CD4-positive, alpha-beta memory T cell (primary cell): ENCODE results near the gene SLC6A11. TPM values are rescaled to one million over a fixed set of nuclear protein-coding genes. Genes with fewer than 3 reads are reported as not detected.

ENCODE experiments used
- CTCF ChIA-PET: fragments of 350-600 bp; sonication (Branson Sonifier 250); formaldehyde crosslinking; loops from one replicate; lab custom pipeline; 2021; ENCODE audit warnings: inconsistent platforms; ENCODE audit not compliant: partially characterized antibody; lab: Charles Lee
- POLR2A ChIA-PET: fragments of 350-600 bp; sonication (Branson Sonifier 250); formaldehyde crosslinking; loops from one replicate; lab custom pipeline; 2021; ENCODE audit not compliant: partially characterized antibody; lab: Charles Lee
- DNase-seq, 5 donors: peaks; one replicate each; pipeline versions ENCODE4 v3.0.0 to v3.0.0-alpha.2; 2020 to 2022; ENCODE audit warnings: mixed read lengths in 1 of 5
- H3K27ac ChIP-seq: one replicate; pipeline ENCODE4 v1.7.0; 2013; ENCODE audit warnings: low read depth, low read length
- H3K27me3 ChIP-seq: 2 replicates; pipeline ENCODE4 v1.7.0; 2013; ENCODE audit warnings: mild to moderate bottlenecking, low read length, moderate library complexity; ENCODE audit not compliant: insufficient read depth
- H3K36me3 ChIP-seq: 2 replicates; pipeline ENCODE4 v1.7.0; 2013; ENCODE audit warnings: mild to moderate bottlenecking, low read length, moderate library complexity; ENCODE audit not compliant: insufficient read depth
- H3K4me1 ChIP-seq: 2 replicates; pipeline ENCODE4 v1.7.0; 2013; ENCODE audit warnings: mild to moderate bottlenecking, low read length, moderate library complexity; ENCODE audit not compliant: insufficient read depth
- H3K4me3 ChIP-seq, 2 donors: one replicate each; pipeline ENCODE4 v1.7.0; 2013; ENCODE audit warnings: low read length in 2 of 2, mild to moderate bottlenecking in 1 of 2
- H3K9me3 ChIP-seq, 2 donors: one replicate each; pipeline ENCODE4 v1.7.0; 2013; ENCODE audit warnings: low read length in 2 of 2, control low read depth in 1 of 2; ENCODE audit not compliant: control insufficient read depth in 1 of 2
- H3K27ac Mint-ChIP-seq, 7 donors: one replicate each; pipeline ENCODE4 v1.8.0; 2020 to 2021; ENCODE audit warnings: mixed read lengths in 7 of 7, mild to moderate bottlenecking in 6 of 7, inconsistent platforms in 3 of 7, moderate library complexity in 3 of 7
- H3K27me3 Mint-ChIP-seq, 2 donors: one replicate each; pipeline ENCODE4 v1.8.0; 2020 to 2021; ENCODE audit warnings: mixed read lengths in 2 of 2
- H3K36me3 Mint-ChIP-seq, 2 donors: one replicate each; pipeline ENCODE4 v1.8.0; 2020 to 2021; ENCODE audit warnings: mixed read lengths in 2 of 2, inconsistent platforms in 1 of 2, mild to moderate bottlenecking in 1 of 2
- H3K4me1 Mint-ChIP-seq, 4 donors: one replicate each; pipeline ENCODE4 v1.8.0; 2020 to 2021; ENCODE audit warnings: mixed read lengths in 4 of 4, mild to moderate bottlenecking in 1 of 4
- H3K4me3 Mint-ChIP-seq, 8 donors: one replicate each; pipeline ENCODE4 v1.8.0; 2020 to 2021; ENCODE audit warnings: mixed read lengths in 8 of 8, mild to moderate bottlenecking in 7 of 8, moderate library complexity in 6 of 8, inconsistent platforms in 3 of 8
- H3K9me3 Mint-ChIP-seq, 8 donors: one replicate each; pipeline ENCODE4 v1.8.0; 2020 to 2021; ENCODE audit warnings: mixed read lengths in 8 of 8, mild to moderate bottlenecking in 5 of 8, inconsistent platforms in 3 of 8, moderate library complexity in 1 of 8
- intact Hi-C: fragments of 100-400 bp; cut with micrococcal nuclease; formaldehyde crosslinking; loops from one replicate; pipeline ENCODE4 v1.15.1; 2023
- polyA plus RNA-seq, 2 donors: library from polyadenylated mRNA; unstranded; fragments of 300-500 nt; fragmentation: Illumina TruSeq; gene quantifications; one replicate each; pipeline ENCODE4 v1.2.3, GENCODE V29; 2021
- total RNA-seq, 2 experiments: library from RNA; stranded (reverse); gene quantifications; one replicate each; pipeline ENCODE4 v1.2.3, GENCODE V29; 2021

The SLC6A11 gene
- total and polyA plus RNA-seq, 4 experiments from 2014 or later = not detected

- no peak overlapping the region for H3K27ac ChIP-seq
- CTCF ChIA-PET = interaction anchor here (1.0 to 1.5 kb wide), 2 partner anchors 10 to 25 kb away, joined by 3 read pairs; no protein-coding TSS in a partner anchor
- Mint-ChIP-seq H3K9me3 (peaks cover 0 to 1% (median 0%) of the 10 kb centered on the region in 8 donors), H3K36me3 (no peaks in the 10 kb centered on the region), H3K4me1 (no peaks in the 10 kb centered on the region), H3K27me3 (peaks cover 17 to 27% of the 10 kb centered on the region in 2 donors), H3K27ac (peak overlapping the region in 1 of 7 donors; percentile 6), H3K4me3 (no peak overlapping the region)
- no peaks in the 10 kb centered on the region for H3K36me3 ChIP-seq
- intact Hi-C loops = loop anchor here (5.0 kb wide), 1 partner anchor 438 kb away; no protein-coding TSS in a partner anchor
- H3K4me1 ChIP-seq = no peaks in the 10 kb centered on the region
- no peaks in the 10 kb centered on the region for H3K9me3 ChIP-seq
- no peaks in the 10 kb centered on the region for H3K27me3 ChIP-seq
- H3K4me3 ChIP-seq = no peak overlapping the region
- POLR2A ChIA-PET = no interaction called here
- DNase-seq = no peak
These were observed 35.8 kb upstream of the SLC6A11 start for GRCh38 chr3:10780243-10780642.

DNA sequence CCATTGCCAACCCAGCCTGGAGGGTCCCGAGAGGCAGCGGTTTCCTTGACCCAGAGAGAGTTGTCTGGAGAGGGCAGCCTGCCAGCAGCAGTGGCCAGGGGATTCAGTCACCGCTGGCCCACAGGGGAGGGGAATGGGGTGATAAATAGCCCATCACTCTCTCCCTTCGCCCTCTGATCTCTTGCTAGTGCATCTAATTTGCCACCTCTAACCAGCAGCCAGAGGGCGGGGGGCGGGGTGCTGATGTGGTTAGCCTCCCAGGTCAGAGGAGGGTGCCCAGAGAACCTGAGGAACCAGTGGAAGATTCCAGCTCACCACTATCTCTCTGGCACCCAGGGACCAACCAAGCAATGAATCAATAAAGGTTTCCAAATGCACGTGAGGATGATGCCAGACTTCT, 35.1 kb upstream of the SLC6A11 start:
- no peaks in the 10 kb centered on the region for H3K27me3 ChIP-seq
- ChIA-PET POLR2A (no interaction called here), CTCF (interaction anchor here (1.0 to 1.5 kb wide), 2 partner anchors 9 to 26 kb away, joined by 3 read pairs; no protein-coding TSS in a partner anchor)
- Mint-ChIP-seq H3K4me3 (no peak overlapping the region), H3K4me1 (no peaks in the 10 kb centered on the region), H3K36me3 (no peaks in the 10 kb centered on the region), H3K9me3 (peaks cover 0 to 1% (median 0%) of the 10 kb centered on the region in 8 donors), H3K27me3 (peaks cover 17 to 22% of the 10 kb centered on the region in 2 donors), H3K27ac (no peak overlapping the region)
- H3K4me1 ChIP-seq = no peaks in the 10 kb centered on the region
- no peaks in the 10 kb centered on the region for H3K36me3 ChIP-seq
- H3K9me3 ChIP-seq = no peaks in the 10 kb centered on the region
- H3K4me3 ChIP-seq = no peak overlapping the region
- intact Hi-C loops = loop anchor here (5.0 kb wide), 1 partner anchor 439 kb away; no protein-coding TSS in a partner anchor
- no peak for DNase-seq
- H3K27ac ChIP-seq = no peak overlapping the region

DNA sequence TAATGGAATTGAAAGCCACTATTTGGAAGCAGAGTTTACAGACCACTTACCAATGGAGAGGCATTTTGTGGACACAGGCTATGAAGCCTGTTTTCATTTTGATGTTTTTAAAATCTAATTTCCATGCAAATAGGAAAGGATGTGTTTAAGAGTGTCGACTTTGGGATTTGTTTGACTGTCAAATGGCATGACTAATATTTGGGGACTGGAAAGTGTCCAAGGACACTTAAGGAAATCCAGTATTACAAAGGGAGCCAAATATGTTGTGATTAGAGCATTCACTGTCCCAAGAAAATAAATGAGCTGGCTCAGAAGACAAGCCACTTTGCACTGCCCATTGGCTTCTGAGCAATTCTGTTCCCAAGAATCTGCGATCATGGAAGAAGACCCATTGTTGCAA, 34.0 kb upstream of the SLC6A11 start:
- ChIA-PET POLR2A (no interaction called here), CTCF (interaction anchor here (2.1 to 4.1 kb wide), 2 partner anchors 9 to 23 kb away, joined by 7 to 13 read pairs; no protein-coding TSS in a partner anchor)
- intact Hi-C loops = loop anchor here (5.0 kb wide), 1 partner anchor 440 kb away; no protein-coding TSS in a partner anchor
- H3K27me3 Mint-ChIP-seq = peaks cover 13 to 19% of the 10 kb centered on the region in 2 donors
- Histone ChIP-seq H3K36me3 (no peaks in the 10 kb centered on the region), H3K4me1 (no peaks in the 10 kb centered on the region), H3K27me3 (no peaks in the 10 kb centered on the region), H3K9me3 (no peaks in the 10 kb centered on the region), H3K27ac (no peak overlapping the region), H3K4me3 (no peak overlapping the region)
- H3K4me3 Mint-ChIP-seq = no peak overlapping the region
- H3K9me3 Mint-ChIP-seq = peaks cover 0 to 1% (median 0%) of the 10 kb centered on the region in 8 donors
- H3K4me1 Mint-ChIP-seq = no peaks in the 10 kb centered on the region
- no peak overlapping the region for H3K27ac Mint-ChIP-seq
- no peaks in the 10 kb centered on the region for H3K36me3 Mint-ChIP-seq
- no peak for DNase-seq

- H3K27ac Mint-ChIP-seq = no peak overlapping the region
- CTCF ChIA-PET = interaction anchor here (0.9 to 4.1 kb wide), 7 partner anchors 10 to 28 kb away, joined by 3 to 13 read pairs (median 3); no protein-coding TSS in a partner anchor
- no peaks in the 10 kb centered on the region for H3K4me1 Mint-ChIP-seq
- Histone ChIP-seq H3K4me1 (no peaks in the 10 kb centered on the region), H3K27me3 (no peaks in the 10 kb centered on the region), H3K4me3 (no peak overlapping the region), H3K36me3 (no peaks in the 10 kb centered on the region), H3K9me3 (no peaks in the 10 kb centered on the region), H3K27ac (no peak overlapping the region)
- peaks cover 0 to 1% (median 0%) of the 10 kb centered on the region in 8 donors for H3K9me3 Mint-ChIP-seq
- peak in 4 of 5 donors; percentile 16 to 33 (median 26) for DNase-seq
- intact Hi-C loops = loop anchor here (1.0 to 5.0 kb wide), 2 partner anchors 25 to 441 kb away; no protein-coding TSS in a partner anchor
- H3K27me3 Mint-ChIP-seq = peaks cover 13 to 21% of the 10 kb centered on the region in 2 donors
- POLR2A ChIA-PET = no interaction called here
- no peaks in the 10 kb centered on the region for H3K36me3 Mint-ChIP-seq
- no peak overlapping the region for H3K4me3 Mint-ChIP-seq
These were observed 32.4 kb upstream of the SLC6A11 start for GRCh38 chr3:10783360-10784351.

- no peak overlapping the region for H3K4me3 ChIP-seq
- H3K4me1 Mint-ChIP-seq = no peaks in the 10 kb centered on the region
- H3K4me3 Mint-ChIP-seq = no peak overlapping the region
- intact Hi-C loops = no loop called here
- H3K9me3 ChIP-seq = no peaks in the 10 kb centered on the region
- H3K4me1 ChIP-seq = no peaks in the 10 kb centered on the region
- H3K27me3 ChIP-seq = no peaks in the 10 kb centered on the region
- no peaks in the 10 kb centered on the region for H3K9me3 Mint-ChIP-seq
- ChIA-PET CTCF (no interaction called here), POLR2A (no interaction called here)
- no peak overlapping the region for H3K27ac ChIP-seq
- H3K27ac Mint-ChIP-seq = no peak overlapping the region
- H3K36me3 ChIP-seq = no peaks in the 10 kb centered on the region
- no peaks in the 10 kb centered on the region for H3K36me3 Mint-ChIP-seq
- no peak for DNase-seq
- H3K27me3 Mint-ChIP-seq = peaks cover 9 to 18% of the 10 kb centered on the region in 2 donors
These were observed 29.4 kb upstream of the SLC6A11 start for GRCh38 chr3:10786640-10787039.

- Histone ChIP-seq H3K36me3 (no peaks in the 10 kb centered on the region), H3K4me1 (no peaks in the 10 kb centered on the region), H3K27me3 (peaks cover 3% of the 10 kb centered on the region), H3K4me3 (no peak overlapping the region), H3K9me3 (no peaks in the 10 kb centered on the region), H3K27ac (no peak overlapping the region)
- no peak overlapping the region for H3K27ac Mint-ChIP-seq
- DNase-seq = no peak
- POLR2A ChIA-PET = no interaction called here
- H3K36me3 Mint-ChIP-seq = no peaks in the 10 kb centered on the region
- no peak overlapping the region for H3K4me3 Mint-ChIP-seq
- no peaks in the 10 kb centered on the region for H3K4me1 Mint-ChIP-seq
- H3K27me3 Mint-ChIP-seq = peaks cover 9 to 22% of the 10 kb centered on the region in 2 donors
- no peaks in the 10 kb centered on the region for H3K9me3 Mint-ChIP-seq
- intact Hi-C loops = no loop called here
- CTCF ChIA-PET = no interaction called here
These were observed 27.6 kb upstream of the SLC6A11 start for GRCh38 chr3:10788451-10788850.

DNA sequence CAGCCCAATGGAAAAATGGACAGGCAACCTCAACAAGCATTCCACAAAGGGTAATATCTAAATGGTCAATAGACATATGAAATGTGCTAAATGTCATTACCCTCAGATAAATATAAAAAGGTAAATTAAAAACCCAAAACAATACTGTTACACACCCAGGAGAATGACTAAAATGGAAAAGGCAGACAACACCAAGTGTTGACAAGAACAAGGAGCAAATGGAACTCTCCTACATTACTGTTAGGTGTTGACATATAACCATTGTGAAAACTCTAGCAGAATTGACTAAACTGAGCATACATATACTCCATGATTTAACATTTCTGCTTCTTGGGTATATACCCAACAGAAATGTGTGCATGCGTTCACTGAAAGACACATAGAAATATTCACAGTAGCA, 25.3 kb upstream of the SLC6A11 start:
- Mint-ChIP-seq H3K36me3 (no peaks in the 10 kb centered on the region), H3K4me1 (no peaks in the 10 kb centered on the region), H3K27me3 (peaks cover 11 to 29% of the 10 kb centered on the region in 2 donors), H3K4me3 (no peak overlapping the region), H3K27ac (no peak overlapping the region), H3K9me3 (no peaks in the 10 kb centered on the region)
- Histone ChIP-seq H3K4me1 (no peaks in the 10 kb centered on the region), H3K9me3 (no peaks in the 10 kb centered on the region), H3K4me3 (no peak overlapping the region), H3K27me3 (peaks cover 3% of the 10 kb centered on the region), H3K27ac (no peak overlapping the region), H3K36me3 (no peaks in the 10 kb centered on the region)
- ChIA-PET CTCF (interaction anchor here (0.7 to 1.6 kb wide), 2 partner anchors 10 to 31 kb away, joined by 3 to 4 read pairs; no protein-coding TSS in a partner anchor), POLR2A (no interaction called here)
- DNase-seq = no peak
- intact Hi-C loops = no loop called here
